Progenitor cell of endocrine pancreas (in vitro differentiated cells): ENCODE data around the gene BBIP1. TPM values are rescaled to one million over a fixed set of nuclear protein-coding genes. Genes with fewer than 3 reads are reported as not detected.

Source experiments
- DNase-seq: peaks from one replicate; pipeline ENCODE4 v3.0.0; 2021; ENCODE audit warnings: low spot score; ENCODE audit not compliant: unreplicated experiment
- H3K27ac Mint-ChIP-seq: 2 replicates; pipeline ENCODE4 v1.8.0; 2021; ENCODE audit warnings: mild to moderate bottlenecking, moderate library complexity, mixed read lengths
- H3K27me3 Mint-ChIP-seq: 2 replicates; pipeline ENCODE4 v1.8.0; 2021; ENCODE audit warnings: mixed read lengths
- H3K36me3 Mint-ChIP-seq: 2 replicates; pipeline ENCODE4 v1.8.0; 2022; ENCODE audit warnings: mixed read lengths; ENCODE audit not compliant: insufficient read depth
- H3K4me1 Mint-ChIP-seq: 2 replicates; pipeline ENCODE4 v1.8.0; 2021; ENCODE audit warnings: low read depth, mixed read lengths
- H3K4me3 Mint-ChIP-seq: 2 replicates; pipeline ENCODE4 v1.8.0; 2021; ENCODE audit warnings: low read depth, mild to moderate bottlenecking, moderate library complexity, mixed read lengths
- H3K9me3 Mint-ChIP-seq: 2 replicates; pipeline ENCODE4 v1.8.0; 2021; ENCODE audit warnings: low read depth, mixed read lengths
- total RNA-seq: library from RNA; stranded (reverse); gene quantifications from 2 replicates; pipeline ENCODE4 v1.2.1, GENCODE V29; 2021
- TF ChIP-seq, protein P1 (sequence below): fragments of 200-600 bp; sonication (generic); IDR thresholded peaks from one replicate; pipeline ENCODE4 v1.5.0; 2021; ENCODE audit warnings: antibody characterized with exemption, mild to moderate bottlenecking; ENCODE audit not compliant: unreplicated experiment

BBIP1 gene
- total RNA-seq, 1 donor from 2014 or later, result 26.8 TPM

DNA sequence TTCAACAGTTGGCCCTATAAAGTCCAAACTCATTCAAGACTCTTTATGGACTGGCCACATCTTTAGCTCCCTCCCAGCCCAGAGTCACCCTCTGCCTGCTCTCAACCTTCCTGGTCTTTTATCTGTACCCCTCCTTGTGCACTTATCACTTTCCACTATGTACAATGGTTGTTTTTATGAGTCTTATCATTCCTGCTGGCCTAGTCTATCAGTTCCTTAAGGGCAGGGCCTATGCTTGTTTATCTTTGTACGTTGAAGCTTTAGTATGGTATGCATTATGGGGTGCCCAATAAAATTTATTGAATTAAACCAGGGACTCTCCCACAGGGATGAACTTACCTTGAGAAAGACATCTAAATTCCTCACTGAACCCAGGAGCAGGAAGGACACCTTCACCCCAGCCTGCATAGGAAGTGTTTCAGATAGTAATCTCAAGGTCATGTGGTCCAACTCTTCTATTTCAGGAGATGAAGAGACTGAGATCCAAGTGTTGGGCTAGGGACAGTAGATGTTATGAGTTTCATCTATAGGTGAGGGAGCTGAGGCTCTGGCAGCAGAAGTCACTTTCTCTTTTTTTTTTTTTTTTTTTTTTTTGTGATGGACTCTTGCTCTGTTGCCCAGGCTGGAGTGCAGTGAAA, 60.6 kb downstream of the BBIP1 start:
- Mint-ChIP-seq H3K4me3 (no peak overlapping the region), H3K27ac (peak overlapping the region; percentile 7), H3K4me1 (peaks cover 32% of the 10 kb centered on the region), H3K27me3 (peaks cover 4% of the 10 kb centered on the region), H3K9me3 (no peaks in the 10 kb centered on the region), H3K36me3 (no peaks in the 10 kb centered on the region)
- TF ChIP-seq, protein P1, sequence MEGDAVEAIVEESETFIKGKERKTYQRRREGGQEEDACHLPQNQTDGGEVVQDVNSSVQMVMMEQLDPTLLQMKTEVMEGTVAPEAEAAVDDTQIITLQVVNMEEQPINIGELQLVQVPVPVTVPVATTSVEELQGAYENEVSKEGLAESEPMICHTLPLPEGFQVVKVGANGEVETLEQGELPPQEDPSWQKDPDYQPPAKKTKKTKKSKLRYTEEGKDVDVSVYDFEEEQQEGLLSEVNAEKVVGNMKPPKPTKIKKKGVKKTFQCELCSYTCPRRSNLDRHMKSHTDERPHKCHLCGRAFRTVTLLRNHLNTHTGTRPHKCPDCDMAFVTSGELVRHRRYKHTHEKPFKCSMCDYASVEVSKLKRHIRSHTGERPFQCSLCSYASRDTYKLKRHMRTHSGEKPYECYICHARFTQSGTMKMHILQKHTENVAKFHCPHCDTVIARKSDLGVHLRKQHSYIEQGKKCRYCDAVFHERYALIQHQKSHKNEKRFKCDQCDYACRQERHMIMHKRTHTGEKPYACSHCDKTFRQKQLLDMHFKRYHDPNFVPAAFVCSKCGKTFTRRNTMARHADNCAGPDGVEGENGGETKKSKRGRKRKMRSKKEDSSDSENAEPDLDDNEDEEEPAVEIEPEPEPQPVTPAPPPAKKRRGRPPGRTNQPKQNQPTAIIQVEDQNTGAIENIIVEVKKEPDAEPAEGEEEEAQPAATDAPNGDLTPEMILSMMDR, result no peak
- no peak for DNase-seq

DNA sequence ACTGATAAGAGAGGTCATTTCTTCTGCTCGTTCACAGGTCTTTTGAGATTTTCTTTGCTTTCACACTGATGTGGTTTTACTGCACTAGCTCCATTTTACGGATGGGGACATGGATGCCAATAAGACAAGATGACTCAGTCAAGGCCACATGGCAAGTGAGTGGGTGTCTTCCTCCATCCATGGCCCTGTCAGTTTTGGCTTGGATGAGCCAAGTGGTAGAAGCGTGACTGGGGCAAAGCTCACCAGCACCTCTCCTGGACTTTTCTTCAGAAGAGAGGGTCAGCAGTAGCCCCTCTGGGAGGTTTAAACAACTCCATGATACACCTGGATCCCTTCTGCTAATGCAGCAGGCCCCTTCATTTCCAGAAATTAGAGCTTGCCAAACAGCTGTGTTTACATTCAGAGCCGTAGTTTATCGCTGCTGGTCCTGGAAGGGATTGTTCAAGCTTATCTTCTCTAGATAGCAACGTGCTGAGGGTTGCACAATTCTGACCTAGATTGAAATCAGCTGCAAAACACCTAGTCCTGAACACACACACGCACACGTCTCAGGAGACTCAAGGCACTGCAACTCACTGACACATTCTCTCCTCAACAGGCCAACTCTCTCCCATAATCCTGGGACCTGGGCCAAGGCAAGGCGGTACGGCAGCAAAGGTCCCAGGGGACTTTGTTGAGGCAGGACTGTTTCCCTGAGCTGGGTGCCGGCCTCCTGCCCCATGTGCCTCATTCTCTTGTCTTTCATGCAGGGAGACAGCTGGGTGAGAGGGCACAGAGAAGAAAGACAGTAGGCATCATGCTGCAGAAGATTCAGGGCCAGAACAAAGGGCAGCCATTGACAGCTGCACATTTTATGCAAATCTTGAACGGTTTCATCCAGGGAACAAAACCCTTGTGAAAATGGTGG, 61.5 kb downstream of the BBIP1 start:
- H3K27me3 Mint-ChIP-seq, result peaks cover 4% of the 10 kb centered on the region
- TF ChIP-seq, protein P1, result no peak
- H3K4me1 Mint-ChIP-seq, result peaks cover 32% of the 10 kb centered on the region
- H3K36me3 Mint-ChIP-seq, result no peaks in the 10 kb centered on the region
- no peak for DNase-seq
- H3K27ac Mint-ChIP-seq, result peak overlapping the region; percentile 81
- H3K4me3 Mint-ChIP-seq, result peak overlapping the region; percentile 7
- no peaks in the 10 kb centered on the region for H3K9me3 Mint-ChIP-seq

DNA sequence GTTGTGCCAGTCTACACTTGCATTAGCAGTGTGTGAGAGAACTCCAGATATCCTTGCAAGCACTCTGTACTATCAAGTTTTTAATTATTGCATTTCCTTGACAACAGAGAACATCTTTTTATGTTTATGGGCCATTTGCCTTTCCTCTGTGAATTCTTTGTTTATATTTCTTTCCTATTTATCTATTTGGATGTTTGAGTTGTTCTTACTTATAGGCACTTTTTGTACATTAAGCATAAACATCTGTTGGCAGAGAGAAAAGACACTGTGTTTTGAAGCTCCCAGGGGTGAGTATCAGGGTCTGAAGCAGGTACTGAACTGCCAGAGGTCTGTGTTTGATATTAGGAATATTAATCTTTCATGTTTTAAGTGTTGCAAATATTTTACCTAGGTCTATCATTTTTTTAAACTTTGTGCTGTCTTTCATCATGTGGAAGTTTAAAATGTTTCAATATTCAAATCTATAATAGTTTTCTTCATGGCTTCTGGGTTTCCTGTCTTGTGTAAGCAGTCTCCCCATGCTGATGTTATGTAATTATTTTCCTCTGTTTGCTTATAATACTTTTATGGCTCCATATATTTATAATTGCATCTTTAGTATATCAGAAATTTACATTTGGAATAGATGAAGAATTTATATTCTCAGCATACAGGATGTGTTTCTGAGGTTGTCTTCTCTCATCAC, 64.9 kb downstream of the BBIP1 start:
- no peak overlapping the region for H3K4me3 Mint-ChIP-seq
- no peaks in the 10 kb centered on the region for H3K9me3 Mint-ChIP-seq
- peaks cover 32% of the 10 kb centered on the region for H3K4me1 Mint-ChIP-seq
- DNase-seq, result no peak
- H3K27me3 Mint-ChIP-seq, result peaks cover 4% of the 10 kb centered on the region
- H3K36me3 Mint-ChIP-seq, result no peaks in the 10 kb centered on the region
- TF ChIP-seq, protein P1, result no peak
- H3K27ac Mint-ChIP-seq, result no peak overlapping the region

DNA sequence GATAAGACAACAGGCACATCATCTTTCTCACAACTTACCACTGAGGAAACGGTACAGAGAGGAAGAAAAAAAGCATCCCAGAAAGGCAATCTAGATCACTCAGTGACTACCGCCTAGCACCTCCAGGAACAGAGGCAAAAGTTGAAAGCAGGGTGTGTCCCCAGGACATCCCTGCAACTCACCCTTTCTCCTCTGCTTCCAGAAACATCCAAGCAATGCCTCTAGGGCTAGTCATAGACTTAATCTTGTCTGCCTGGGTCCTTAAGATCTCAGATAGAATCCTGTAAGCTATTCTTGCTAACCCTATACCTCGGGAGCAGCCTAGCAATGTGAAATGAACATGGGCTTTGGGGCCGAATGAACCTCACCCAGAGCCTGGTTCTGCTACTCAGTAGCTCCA, 66.0 kb downstream of the BBIP1 start:
- Mint-ChIP-seq H3K9me3 (no peaks in the 10 kb centered on the region), H3K36me3 (no peaks in the 10 kb centered on the region), H3K27ac (no peak overlapping the region), H3K4me1 (peaks cover 33% of the 10 kb centered on the region), H3K4me3 (no peak overlapping the region), H3K27me3 (peaks cover 4% of the 10 kb centered on the region)
- DNase-seq, result no peak
- TF ChIP-seq, protein P1, result no peak

DNA sequence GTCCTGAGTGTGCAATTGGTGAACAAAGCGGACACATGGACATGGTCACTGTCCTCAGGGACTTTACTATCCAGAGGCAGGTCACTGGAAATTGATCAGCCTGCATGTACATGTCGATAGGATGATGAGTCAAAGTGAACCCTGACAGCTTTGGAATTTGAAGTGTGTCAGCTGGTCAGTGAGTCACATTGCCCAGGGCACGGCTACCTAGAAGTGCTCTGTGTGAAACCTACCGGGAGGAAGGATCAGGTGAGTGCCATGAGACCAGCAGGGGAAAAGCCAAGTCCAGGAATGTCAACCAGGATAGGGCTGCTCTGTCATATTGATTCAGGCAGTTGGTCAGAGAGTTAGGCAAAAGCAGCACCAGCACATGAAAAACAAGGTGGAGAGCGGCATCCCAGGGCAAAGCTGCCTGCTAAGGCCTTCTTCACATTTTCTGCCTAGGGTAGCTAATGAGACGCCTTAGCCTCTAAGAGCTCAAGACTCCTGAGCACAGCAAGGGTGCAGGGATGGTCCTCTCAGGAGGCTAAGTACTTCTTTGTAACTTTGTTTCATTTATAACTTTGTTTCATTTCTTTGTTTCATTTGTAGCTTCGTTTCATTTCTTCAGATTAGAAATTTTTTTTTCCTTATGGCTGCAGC, 66.6 kb downstream of the BBIP1 start:
- TF ChIP-seq, protein P1, result no peak
- Mint-ChIP-seq H3K36me3 (no peaks in the 10 kb centered on the region), H3K27ac (no peak overlapping the region), H3K27me3 (peaks cover 4% of the 10 kb centered on the region), H3K9me3 (no peaks in the 10 kb centered on the region), H3K4me3 (no peak overlapping the region), H3K4me1 (peaks cover 30% of the 10 kb centered on the region)
- no peak for DNase-seq
